GM21737 (cell line): ENCODE data around the gene ADAMTS2.

Experiments
- ATAC-seq: cut with Tn5 transposase; IDR thresholded peaks from one replicate; pipeline ENCODE4 v1.9.1; 2021; ENCODE audit warnings: mild to moderate bottlenecking, moderate library complexity; ENCODE audit not compliant: unreplicated experiment

ADAMTS2 gene

DNA sequence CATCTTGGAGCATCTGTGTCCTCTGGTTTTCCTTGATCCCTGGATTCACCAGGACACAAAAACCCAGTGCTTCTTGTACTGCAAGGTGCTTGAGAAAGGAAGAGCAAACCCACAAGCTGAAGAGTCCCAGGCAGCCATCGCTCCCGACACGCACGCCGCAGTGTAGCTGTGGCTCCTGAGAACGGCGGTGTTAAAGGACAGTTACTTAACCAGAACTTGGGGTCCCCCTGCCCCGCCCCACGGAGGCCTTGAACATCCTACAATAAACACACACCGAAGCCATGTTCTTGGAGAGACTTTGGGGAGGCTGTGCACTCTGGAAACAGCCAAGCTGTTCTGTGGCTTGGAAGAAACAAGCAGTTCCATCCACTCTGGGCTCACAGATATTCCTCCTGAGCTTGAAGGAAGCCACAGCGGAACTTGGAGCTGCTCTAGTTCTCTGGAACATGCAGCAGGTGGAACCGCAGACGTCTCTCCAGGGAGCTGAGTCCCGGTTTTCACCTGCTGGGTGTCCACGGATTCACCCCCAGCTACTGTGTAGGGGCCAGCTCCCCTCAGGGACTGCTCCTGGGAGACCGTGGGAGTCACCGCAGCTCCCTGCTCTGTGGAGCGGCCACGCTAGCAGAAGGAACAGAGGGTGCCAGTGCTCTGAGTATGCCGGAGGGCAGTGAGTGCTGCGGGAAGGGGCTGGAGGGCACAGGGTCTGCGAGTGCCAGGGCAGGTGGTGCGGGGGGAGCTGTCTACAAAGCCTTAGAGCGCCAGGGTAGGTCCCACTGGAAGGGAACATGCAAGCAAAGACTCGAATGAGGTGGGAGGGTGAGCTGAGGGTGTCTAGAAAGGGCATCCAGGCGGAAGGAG, 107.3 kb downstream of the ADAMTS2 start:
- ATAC-seq, result no peak

DNA sequence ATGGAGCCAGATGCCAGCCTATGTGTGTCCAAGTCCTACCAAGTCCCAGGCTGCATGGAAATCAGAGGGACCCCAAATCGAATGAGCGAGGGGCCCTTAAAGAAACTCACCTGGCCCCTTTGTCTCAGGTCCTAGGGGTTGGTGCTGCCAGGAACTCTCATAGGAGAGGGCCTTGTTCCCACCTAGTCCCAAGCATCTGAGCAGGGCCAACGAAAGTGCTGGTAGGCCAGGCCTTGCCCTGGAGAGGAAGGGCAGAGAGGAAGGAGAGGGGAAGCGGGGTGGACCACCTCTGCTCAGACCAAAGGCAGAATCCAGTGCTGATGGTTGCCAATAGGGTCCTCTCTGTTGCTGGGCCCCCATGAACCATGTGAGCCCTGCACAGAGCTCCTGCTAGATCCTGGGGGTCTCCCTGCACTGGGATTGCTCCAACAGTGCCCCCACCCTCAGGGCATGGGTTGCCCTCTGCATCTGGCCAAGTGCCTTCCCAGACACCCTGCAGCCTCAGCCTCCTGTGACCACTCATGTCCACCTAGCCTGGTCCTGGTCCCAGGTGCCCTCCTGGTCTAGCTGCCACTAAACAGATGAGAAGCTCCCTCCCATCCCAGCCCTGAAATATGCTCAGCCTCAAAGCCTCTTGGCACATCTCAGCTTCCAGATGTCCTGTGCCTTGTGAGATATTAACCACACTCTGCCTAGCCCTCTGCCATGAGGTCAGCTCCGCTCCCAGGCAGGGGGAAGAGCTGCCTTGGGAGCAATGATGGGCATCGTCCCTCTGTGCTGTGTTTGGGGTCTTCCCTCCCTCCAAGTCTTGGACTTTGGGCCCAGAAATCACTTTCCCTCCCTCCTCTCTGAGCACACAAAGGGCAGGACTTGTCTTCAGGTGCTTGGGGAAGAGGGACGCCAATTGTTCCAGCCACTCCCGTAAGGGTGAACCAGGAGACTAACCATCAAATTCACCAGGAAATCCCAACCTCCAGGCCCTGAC, 109.6 kb downstream of the ADAMTS2 start:
- ATAC-seq, result no peak

DNA sequence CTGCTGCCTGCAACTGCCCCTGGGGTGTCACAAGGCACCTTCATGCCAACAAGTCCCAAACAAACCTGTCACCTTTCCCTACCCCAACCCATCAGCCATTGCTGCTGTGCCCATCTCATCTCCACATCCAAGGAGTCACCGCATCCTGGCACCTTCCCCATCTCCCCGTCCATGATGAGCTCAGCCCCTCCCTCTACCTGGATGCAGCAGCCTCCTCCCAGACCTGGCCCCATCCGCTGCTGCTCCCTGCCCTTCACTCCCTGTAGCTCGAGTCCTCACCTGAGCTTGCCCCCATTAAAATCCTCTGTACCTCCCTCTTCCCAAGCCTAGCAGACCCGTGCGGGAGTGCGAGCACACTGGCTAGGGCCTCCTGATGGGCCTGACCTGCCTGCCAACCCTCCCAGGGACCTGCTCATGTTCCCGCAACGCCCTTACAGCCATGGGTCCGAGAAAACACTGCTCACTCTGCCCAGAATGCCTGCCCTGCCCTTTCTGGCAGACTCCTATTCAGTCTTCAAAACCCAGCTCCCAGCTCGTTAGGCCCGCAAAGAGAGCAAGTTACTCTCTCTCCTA, 110.6 kb downstream of the ADAMTS2 start:
- ATAC-seq, result no peak

DNA sequence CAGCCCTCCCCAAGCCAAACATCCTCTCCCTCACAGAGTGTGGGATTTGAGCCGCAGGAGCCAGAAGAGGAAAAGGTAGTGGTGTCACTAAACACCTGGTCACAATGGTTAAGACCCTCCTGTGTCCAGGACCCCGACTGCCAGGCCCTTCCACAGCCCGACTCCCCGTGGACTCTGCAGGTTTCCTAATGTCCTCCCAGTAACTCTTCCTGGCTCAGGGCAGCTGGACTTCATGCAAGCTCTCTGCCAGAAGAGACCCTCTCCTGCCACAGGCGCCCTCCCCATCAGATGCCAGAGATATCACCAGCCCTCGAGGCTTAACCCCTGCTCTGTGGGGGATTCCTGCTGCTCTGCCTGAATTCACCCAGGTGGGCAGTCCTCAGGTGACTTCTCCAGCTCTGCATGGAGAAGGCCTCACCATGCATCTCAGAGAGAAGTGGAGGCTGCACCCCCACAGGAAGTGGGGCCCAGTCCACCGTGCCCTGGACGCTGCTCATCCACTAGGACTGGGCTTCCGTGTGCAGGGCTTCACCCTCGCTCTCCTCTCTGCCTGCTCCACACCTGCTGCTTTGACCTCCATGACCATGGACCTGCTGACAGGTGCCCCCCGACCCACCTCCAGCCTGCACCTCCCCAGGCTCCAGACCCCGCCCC, 111.2 kb downstream of the ADAMTS2 start:
- ATAC-seq, result no peak

DNA sequence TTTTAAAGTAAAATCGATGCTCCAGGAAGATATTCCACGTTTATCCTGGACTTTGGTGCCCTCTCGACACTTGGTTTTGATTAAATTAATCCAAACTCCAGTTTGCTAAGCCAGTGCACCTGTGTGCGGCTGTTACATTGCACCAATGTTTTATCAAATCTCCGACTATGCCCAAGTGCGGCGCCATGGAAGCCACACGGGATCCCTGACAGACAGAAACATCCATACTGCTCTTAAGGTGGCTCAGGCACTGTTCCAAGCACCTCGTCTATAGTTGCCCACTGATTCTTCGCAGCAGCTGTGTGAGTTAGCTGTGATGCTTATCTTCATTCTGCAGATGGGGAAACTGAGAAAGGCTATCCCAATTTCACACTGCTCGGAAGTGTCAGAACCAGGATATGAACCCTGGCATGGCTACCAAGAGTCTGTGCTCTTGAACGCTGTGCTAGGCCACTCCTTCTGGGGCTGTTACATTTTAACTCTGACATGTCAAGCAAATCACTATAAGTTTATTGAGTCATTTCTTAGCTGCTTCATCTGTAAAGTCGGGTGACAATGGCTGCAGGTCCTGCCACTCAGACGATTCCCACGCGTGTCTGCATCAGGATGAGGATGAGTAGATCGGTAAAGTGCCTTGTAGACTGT, 113.0 kb downstream of the ADAMTS2 start:
- ATAC-seq, result no peak

DNA sequence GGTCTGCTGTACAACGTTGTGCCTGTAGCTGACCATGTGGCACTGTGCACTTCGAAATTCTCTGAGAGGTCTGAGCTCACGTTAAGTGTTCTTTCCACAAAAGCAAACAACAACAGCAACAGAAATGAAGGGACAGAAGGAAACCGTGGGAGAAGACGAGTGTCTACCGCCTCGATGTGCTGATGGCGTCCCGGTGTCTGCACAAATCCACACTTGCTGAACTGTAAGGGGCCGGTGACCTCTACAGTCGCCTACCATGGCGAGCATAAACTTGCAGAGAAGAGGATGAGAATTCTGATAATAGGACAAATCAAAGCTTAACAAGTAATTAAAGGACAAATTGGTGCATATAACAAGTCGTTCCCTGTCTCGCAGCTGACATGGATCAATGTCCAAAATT, 114.0 kb downstream of the ADAMTS2 start:
- ATAC-seq, result no peak

DNA sequence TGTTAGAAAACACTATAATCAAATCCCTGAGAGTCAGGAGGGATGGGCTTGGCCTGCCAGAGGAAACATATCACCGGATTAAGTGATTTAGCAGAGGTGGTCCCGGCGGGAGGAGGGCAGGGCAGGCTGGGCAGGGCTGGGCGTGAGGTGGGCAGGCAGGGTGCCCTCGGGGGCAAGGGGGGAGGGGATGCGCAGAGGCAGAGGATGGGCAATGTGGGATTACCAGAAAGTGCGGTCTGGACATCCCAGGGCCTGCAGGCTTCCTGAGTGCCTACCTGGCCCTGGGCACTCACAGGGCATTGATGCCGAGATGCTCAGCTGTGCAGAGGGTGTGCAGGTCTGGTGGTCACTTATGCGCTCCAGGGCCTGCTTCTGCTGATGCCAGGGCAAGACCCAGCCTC, 115.2 kb downstream of the ADAMTS2 start:
- ATAC-seq, result no peak

DNA sequence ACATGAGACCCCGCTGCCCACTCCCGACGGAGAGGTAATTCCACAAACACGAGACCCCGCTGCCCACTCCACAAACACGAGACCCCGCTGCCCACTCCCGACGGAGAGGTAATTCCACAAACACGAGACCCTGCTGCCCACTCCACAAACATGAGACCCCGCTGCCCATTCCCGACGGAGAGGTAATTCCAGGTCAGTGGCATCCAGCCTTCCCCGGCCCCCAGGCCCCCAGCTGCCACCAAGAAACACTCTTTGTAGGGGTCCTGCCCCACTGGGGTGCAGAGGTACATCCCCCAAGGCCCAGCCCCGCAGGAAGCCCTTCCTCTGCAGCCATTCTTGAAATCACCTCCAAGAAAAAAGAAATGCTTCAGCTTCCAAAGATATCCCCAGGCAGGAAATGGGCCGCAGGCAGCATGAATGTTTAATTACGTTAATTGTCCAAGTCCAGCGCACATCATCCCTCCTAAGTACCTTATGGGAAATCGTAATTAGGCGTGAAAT, 115.9 kb downstream of the ADAMTS2 start:
- ATAC-seq, result no peak

DNA sequence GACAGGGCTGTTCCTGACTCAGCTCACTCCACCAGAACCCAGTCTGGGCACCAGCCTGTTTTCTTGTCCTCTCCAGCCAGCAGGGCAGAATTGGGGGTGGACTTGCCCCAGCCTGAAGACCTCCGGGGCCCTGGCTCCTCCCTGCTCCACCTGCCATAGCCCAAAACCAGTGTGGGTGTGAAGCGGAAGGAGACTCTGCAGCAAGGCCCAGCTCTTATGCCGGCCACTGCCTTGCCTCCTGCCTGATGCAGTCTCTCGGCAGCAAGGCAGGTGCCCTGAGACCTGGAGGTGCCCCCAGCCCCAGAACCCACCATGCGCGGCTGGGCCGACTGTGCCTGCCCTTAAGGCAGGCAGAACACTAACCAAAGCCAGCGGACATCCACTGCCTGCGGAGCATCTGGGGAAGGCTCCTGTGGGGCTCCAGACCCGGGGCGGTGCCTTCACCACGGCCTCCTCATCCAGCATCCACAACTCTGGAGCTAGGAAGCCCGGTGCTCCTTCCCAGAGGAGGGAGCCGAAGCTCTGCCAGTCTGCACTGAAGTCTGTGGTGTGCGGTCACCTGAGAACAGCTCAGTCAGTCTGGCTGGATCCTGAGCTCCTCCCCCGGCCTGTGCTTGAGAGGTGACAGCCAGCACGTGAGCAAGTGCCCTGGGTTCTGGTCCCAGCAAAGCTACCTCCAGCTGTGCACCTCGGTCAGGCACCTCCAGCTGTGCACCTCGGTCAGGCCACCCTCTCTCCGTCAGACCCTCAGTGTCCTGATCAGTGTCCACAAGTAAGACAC, 116.7 kb downstream of the ADAMTS2 start:
- ATAC-seq, result no peak

DNA sequence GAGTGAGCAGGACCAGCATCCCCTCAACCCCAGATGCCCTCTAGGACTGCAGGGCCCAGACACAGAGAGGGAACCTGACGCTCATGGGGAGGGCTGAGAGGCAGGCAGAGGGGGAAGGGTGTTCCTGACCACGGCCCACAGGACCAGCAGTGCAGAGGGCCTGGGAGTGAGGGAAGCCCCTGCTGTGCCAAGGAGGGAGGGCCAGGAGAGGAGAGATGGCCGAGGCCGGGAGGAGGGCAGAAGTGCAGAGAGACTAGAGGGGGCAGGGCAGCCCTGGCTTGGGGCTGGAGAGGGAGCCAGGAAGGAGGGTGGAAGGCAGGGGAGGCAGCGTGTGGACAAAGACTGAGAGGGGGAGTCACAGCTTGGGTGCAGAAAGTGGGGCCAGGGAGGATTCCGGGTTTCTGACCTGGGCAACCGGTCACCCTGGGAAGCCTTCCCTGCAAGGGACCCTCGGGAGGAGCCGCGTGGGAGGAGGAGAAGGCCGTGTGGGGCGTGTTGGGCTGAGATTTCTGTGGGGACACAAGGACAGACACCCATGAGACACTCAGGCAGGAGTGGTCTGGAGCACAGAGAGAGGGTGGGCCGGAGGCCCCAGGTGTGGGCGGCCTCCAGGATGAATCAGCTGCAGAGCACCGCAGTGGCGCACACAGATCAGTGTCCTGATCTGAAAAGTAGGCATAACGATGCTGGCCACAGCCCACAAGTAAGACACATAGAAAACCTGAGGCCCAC, 117.5 kb downstream of the ADAMTS2 start:
- no peak for ATAC-seq

DNA sequence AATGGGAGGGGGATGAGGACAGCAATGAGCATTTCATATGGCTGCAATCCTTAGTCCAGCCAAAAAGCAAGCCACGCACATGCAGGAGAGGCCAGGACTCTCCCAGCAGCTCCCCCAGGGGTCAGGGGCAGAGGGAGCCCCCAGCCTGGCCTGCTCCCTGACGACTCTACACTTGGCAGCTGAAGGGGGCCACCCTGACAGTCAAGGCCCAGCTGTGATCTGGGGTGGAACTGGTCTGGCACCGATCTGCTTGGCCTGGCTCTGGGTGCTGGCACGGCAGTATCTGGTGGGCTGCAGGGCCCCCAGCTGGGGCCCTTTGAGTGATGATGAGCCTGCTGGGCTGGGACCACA, 118.1 kb downstream of the ADAMTS2 start:
- ATAC-seq, result no peak

DNA sequence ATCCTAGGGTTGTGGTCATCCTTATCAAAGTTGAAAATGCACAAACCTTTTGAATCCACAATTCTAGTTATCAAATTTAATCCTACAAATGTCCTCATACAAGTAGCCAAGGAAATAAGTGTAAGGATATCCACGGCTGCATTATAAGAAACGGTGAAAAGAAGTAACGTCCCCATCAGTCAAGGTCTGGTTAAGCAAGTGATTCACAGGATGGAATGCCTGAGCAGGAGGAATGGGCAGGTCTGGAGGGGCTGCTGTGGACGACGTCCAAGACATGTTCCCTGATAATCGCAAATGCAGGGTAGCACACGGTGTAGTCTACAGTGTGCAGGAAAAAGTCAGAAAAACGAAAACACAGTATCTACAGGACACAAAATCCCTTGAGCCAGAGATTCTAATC, 118.6 kb downstream of the ADAMTS2 start:
- ATAC-seq, result no peak

DNA sequence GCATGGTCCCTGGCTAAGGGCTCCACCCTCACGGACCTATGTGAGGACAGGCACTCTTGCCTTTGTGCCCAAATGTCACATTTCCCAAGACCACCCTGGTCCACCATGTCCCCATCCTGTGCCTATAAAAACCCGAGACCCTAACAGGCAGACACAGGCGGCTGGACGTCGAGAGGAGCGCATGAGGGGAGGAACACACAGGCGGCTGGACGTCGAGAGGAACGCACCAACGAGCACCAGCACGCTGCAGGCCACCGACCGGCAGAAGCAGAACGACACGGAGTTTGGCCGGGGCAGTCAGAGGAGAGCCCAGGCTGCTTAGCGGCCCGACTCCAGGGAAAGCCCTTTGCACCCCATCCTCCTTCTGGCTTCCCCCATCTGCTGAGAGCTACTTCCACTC, 119.9 kb downstream of the ADAMTS2 start:
- no peak for ATAC-seq

DNA sequence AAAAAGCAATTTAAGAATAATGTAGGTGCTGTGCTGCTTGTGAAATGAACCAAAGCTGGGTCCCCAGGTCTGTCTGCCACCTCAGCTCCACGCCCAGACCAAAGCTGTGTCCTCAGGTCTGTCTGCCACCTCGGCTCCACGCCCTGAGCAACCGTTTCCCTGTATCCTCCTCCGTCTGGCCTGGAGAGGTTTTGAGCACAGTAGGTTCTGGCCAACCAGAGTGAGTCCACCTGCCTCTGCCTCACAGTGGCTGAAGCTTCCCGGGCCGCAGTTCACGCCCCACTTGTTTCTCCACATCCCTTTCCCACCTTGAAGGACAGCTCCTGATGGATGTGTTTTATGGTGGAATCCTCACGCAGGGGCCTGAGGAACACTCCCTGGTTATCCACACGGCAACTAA, 120.5 kb downstream of the ADAMTS2 start:
- no peak for ATAC-seq

DNA sequence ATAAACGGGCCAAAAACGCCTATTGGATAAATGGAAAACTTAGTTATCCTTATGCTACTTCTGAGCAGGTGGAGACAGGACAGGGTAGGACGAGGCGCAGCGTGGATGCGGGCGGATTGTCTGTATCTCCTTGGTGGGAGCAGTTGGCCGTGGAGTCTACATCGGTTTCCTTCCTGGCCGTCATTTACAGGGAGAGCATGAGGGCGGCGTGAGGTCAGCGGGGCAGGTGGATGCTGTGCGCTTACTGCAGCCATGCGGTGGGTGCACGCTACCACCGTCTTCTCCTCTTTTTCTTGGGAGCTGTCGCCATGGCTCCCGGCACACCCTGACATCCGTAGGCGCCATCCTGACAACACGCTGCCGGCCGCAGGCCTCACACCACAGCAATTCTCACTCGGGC, 121.3 kb downstream of the ADAMTS2 start:
- no peak for ATAC-seq

DNA sequence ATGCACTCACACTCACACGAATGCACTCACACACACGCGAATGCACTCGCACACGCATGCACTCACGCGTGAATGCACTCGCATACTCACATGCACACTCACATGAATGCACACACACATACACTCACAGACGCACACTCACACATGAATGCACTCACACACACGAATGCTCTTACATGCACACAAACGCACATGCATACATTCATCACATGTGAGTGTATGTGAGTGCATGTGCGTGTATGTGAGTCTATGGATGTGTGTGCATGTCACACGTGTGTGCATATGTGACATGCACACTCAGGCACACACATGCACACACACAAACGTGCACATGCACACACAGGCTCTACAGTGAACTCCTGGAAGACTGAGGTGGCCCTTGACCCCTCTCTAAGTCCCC, 121.7 kb downstream of the ADAMTS2 start:
- no peak for ATAC-seq

DNA sequence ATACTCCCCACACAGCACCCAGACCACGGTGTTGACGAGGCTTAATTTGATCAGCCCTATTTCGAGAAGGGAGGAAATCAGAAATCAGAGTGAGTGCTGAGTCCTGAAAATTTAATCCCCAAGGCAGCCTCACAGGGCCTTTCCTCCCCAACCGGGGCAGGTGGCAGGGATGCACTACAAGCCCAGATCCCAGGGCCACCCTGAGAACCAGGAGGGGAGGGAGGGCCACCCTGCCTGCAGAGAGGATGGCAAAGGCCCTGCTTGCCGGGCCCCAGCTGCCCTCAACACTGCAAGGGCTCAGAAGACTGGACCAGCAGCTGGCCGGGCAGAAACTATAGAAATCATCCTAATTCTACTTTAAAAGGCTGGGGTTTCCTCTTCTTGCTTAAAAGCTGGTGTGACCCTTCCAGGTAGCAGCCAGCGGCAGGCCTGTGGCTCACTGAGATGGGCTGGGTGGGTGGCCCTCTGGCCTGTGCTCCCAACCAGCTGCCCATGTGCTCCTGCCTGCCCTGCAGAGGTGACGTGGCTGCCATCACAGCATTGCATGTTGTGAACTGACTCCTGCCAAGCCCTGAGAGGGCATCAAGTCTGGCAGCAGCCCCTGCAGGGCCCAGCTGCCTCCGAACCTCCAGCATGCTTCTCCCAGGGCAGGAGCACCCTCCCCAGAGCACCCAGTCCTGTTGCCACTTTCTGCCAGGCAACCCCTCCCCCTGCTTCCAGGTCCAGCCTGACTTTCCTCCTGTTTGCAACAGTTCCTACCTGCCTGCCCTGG, 122.8 kb downstream of the ADAMTS2 start:
- ATAC-seq, result no peak

DNA sequence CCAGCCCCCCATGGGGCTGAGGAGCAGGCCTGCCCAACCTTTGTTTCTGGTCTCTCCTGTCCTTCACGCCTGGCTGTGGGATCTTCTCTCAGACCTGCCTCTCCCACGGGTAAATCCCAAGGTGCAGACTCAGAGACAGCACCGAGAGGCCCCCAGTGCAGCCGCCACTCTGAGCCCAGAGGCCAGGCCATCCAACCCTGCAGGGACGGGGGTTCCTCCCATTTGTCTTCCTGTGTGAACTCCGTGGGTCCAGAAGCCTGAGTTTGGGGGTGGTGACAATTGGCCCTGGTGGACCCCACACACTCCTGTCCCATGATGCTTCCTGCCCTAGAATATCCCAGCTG, 123.4 kb downstream of the ADAMTS2 start:
- ATAC-seq, result no peak
